PC-3 (cell line): ENCODE measurements around the gene LRRC71.

Experiments used
- CTCF ChIP-seq: fragments of 300-600 bp; sonication (generic); conservative IDR thresholded peaks from 2 replicates; pipeline ENCODE4 v1.5.1; 2017; ENCODE audit warnings: antibody characterized with exemption, low read depth, mild to moderate bottlenecking, low read length
- EZH2phosphoT487 ChIP-seq: fragments of 300-600 bp; sonication (generic); IDR thresholded peaks from 2 replicates; pipeline ENCODE4 v1.6.1; 2018; ENCODE audit warnings: mild to moderate bottlenecking, antibody characterized with exemption, low read length, borderline replicate concordance

DNA sequence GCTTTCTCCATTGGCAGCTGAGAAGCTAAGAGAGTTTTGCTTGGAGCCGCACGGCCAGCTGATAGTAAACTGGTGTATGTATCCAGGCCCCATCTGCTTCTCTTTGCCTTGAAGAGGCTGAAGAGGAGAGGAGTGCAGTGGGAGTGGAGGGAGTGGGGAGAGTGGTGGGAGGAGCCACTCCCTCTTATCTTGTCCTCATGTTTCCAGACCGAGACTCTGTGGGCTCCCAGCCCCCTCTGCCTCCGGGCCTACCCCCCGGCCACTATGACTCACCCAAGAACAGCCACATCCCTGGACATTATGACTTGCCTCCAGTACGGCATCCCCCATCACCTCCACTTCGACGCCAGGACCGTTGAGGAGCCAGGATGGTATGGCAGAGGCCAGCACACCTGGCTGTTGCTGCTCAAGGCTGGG is 6.0 kb upstream of the LRRC71 start:
- TF ChIP-seq CTCF: no peak
- TF ChIP-seq EZH2phosphoT487: no peak
